ENCODE data around the gene NFKB1.
"Not testable (repeated sequence)": the region's sequence is repeated elsewhere in the genome, so short reads cannot be mapped to it uniquely, and the experiment has no call there.

Gene NFKB1

DNA sequence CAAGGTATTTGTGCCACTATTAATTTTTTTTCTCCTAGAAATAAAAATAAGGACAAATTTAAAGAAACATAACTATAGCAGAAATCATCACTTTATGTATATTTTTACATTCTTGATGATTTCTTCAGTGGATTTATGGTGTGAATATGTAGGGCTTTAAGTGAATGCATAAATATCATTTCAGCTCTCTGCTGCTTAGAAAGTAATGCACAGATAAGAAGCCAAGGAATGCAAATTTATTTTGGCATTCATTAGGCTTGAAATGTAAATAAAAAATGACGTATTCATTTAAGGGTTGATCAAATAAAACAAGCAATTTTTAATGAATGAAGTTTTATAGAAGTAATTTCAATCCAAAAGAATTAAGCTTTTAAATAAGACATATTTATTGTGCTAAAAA is 66.3 kb downstream of the NFKB1 start:
- DNase-seq = no peak

- no peak for DNase-seq
These were observed 68.0 kb downstream of the NFKB1 start for GRCh38 chr4:102569200-102569599.

DNA sequence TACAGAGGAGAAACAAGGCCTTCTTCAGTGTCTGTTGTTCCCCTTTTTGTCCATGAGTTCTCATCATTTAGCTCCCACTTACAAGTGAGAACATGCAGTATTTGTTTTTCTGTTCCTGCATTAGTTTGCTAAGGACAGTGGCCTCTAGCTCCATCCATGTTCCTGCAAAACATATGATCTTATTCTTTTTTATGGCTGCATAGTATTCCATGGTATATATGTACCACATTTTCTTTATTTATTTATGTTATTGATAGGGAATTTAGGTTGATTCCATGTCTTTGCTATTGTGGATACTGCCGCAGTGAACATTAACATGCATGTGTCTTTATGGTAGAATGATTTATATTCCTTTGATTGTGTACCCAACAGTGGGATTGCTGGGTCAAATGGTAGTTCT is 69.1 kb downstream of the NFKB1 start:
- not testable (repeated sequence) for DNase-seq

- no peak for DNase-seq
These were observed 71.3 kb downstream of the NFKB1 start for GRCh38 chr4:102572452-102572851.

DNA sequence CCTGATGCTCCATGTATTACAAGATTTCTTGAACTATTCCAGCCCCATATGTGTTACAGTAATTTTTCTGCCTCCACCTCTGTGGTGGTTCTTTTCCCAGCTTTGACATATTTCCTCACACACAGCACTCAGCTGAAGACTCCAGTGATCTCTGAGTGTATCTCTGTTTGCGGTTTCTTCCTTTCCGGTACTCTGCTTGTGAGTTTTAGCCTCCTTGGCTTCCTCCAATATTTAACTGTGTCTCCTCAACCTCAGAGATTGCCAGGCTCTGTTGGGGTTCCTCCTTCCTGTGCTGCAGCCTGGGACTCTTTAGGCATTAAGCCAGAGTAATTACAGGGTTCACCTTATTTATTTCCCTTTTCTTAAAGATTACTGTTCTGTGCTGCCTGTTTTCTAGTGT is 73.2 kb downstream of the NFKB1 start:
- DNase-seq = no peak

- no peak for DNase-seq
These were observed 74.4 kb downstream of the NFKB1 start for GRCh38 chr4:102575369-102576129.

DNA sequence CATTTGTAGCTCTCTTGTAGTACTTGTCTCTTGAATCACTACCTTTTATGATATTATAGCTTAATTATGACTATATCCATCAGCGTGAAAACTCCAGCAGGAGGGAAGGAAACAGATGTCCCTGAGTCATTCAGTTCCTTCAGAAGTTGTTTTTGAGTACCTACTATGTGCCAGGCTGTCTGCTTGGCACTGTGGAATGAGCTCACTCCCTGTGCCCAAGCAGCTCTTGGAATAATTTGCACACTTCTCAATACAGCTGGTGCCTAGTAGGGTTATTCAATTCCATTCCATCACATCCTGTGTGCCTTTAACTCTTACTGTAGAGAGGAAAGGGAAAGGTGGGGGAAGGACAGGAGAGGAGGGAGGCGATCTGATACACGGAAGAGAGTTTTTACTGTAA is 77.1 kb downstream of the NFKB1 start:
- no peak for DNase-seq

DNA sequence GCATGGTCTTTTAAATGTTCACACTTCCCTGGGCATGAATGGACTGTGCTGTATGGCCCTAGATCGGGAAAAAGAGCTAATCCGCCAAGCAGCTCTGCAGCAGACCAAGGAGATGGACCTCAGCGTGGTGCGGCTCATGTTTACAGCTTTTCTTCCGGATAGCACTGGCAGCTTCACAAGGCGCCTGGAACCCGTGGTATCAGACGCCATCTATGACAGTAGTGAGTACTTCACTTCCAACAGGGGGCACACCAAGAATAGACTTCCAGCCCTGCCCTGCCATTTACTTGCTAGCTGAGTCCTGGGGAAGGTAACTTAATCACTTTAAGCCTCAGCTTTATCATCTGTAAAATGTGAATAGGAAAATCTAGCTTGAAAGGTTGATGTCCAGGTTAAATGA is 77.7 kb downstream of the NFKB1 start:
- no peak for DNase-seq

- no peak for DNase-seq
These were observed 78.8 kb downstream of the NFKB1 start for GRCh38 chr4:102579794-102580462.

- no peak for DNase-seq
These were observed 79.3 kb downstream of the NFKB1 start for GRCh38 chr4:102580463-102580842.

GRCh38 chr4:102584091-102584490 is 82.9 kb downstream of the NFKB1 start:
- no peak for DNase-seq

DNA sequence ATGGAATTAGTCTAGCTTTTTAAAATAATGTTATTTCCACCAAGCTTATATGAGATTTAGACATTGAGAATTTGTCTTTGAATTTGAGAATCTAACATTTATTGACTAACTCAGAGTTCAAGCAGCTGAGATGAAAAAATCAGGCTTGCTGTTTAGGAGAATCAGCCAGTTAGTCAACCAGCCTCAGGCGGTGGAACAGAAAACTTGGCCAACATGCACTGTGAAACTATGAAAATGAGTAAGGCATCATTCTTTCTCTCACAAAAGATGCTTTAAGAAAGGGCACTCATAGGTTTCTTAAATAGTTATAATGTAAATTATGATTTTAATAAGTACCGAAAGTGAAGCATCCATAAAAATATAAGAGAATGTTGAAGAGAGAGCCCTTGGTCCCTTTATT is 84.2 kb downstream of the NFKB1 start:
- DNase-seq = no peak

DNA sequence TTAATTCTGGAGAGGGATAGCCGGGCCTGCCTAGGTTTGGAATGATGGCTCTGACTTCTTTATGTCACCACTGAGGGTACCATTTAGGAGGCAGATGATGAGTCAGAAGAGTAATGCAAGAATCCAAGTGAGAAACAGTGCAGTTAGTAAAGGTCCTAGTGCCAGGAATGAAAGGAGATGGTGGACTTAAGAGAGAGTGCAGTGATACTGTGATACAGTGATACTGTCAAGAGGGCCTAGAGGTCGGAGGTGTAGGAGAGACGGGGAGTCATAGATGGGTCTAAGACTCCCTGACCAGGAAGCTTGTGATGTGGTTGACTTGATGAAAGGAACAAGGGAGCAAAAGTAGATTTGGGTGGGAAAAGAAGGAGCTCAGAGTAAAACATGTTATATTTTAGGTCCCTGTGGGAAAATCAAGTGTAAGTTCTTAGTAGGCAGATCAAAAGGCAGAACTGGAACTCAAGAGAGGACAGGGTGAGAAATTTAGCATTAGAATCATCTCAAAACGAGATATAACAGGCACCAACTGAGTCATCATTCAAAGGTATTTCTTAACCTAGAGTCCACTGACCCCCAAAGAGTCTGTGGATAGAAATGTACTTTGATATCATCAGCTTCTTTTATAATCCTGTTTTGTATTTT is 85.0 kb downstream of the NFKB1 start:
- no peak for DNase-seq

DNA sequence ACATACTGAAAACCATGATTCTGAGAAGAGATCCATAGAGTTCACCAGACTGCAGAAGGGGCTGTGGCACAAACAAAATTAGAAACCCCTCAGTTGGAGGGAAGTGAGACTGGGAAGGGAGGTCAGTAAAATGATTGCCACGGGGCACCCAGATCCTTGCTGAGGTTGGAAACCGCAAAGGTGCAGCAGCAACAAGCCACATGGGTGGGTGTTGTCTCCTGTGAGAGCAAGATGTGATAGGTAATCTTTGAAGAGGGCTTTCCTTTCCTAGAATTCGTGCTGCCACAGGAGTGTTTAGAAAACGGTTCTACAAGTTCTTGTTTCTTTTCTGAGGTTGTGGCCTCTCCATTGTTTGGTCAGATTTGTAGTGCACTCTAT is 85.5 kb downstream of the NFKB1 start:
- DNase-seq = no peak

DNA sequence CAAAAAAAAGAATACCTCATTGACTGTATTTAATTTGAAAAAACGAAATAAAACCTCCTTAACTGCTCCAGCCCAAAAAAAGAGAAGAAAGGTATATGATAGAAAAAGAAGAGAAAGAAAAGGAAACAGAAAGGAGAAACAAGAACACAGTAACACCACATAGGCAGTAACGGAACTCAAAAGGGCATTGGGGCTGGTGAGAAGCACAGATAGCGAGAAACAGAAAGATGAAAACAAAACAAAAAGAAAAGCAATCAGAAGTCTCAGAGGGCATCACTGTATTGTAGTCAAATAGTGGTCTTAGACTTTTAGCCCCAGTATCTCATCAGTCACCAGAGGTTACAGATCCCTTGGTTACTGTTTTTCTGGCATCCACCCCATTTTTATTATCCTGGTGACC is 88.6 kb downstream of the NFKB1 start:
- DNase-seq = no peak

GRCh38 chr4:102592256-102592655 is 91.1 kb downstream of the NFKB1 start:
- DNase-seq = no peak

DNA sequence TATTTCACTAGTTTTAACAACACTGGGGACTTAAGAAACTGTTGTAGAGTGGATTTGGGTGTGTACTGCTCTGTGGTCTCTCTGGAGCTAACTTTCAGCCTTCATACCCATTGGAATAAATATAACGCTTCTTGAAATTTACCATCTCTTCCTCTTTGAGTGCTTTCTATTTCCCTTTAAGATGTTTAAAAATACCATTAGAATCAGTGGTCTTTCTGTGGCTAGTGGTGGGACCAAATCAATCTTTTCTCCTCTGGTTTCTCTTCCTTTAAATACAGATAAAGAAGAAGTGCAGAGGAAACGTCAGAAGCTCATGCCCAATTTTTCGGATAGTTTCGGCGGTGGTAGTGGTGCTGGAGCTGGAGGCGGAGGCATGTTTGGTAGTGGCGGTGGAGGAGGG is 92.0 kb downstream of the NFKB1 start:
- no peak for DNase-seq

DNA sequence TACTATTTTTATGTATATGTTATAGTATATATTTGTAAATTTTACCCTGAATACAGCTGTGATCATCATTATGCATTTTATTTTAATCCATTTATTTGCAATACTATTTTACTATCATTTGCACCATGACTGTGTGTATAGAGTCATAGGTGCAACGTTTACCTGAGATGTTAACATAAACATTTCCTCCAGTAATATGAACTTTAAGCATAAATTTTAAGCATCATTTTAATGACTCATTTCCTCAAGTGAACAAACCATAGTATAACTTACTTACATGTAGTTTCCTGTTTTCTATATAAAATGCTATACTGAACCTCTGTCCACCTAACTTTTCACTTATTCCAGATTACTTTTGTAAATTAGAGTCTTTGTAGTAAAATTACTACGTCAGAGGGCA is 92.8 kb downstream of the NFKB1 start:
- no peak for DNase-seq

GRCh38 chr4:102596532-102596931 is 95.4 kb downstream of the NFKB1 start:
- DNase-seq = no peak

- no peak for DNase-seq
These were observed 97.1 kb downstream of the NFKB1 start for GRCh38 chr4:102598086-102598761.

DNA sequence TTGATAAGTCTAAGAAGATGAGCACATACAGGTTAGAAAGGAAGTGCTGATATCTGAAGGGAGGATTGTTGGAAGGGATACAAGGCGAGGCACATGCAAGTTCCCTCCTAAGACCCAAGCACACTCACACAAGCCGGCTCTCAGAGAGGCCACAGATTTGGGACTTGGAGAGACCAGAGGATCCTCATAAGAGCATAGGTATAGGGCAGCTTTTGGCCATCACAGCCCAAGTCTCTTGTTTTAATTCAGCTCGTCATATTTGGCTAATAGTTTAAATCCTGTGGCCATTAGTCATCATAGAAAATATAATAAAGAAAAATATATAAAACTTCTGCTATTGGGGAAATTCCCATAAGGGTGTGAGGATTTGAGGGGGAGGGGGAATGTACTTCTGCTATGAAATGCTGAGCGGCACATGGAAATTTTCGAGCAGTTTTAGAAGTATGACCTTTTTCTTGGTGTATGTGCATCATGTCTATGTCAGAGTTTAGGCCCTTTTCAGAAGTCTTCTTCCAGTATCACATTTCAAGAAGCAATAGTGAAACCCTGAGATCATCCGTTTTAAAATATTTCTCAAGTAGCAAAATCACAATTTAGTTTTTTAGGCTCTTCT is 97.7 kb downstream of the NFKB1 start:
- no peak for DNase-seq

GRCh38 chr4:102599455-102599854 is 98.3 kb downstream of the NFKB1 start:
- DNase-seq = no peak

GRCh38 chr4:102599886-102600285 is 98.7 kb downstream of the NFKB1 start:
- DNase-seq = no peak

Data from NCI-H1694 treated with DMSO at 0.1 percent for 48 hours (cell line).